ENCODE data around the gene ITSN1. TPM values are rescaled to one million over a fixed set of nuclear protein-coding genes. Genes with fewer than 3 reads are reported as not detected.

The ITSN1 gene
- total RNA-seq, 1 experiment from 2014 or later = 50.3 TPM

- ChIA-PET CTCF (interaction anchor here (1.6 kb wide), 1 partner anchor 249 kb away, joined by 3 read pairs; no protein-coding TSS in a partner anchor), POLR2A (no interaction called here)
- Histone ChIP-seq H3K36me3 (ENCODE audit: control insufficient read depth, insufficient read depth, low read length) (no peaks in the 10 kb centered on the region; the same call in 1 of the 2 replicates), H3K9me3 (ENCODE audit: control insufficient read depth, insufficient read depth, low read depth, low read length) (no peaks in the 10 kb centered on the region), H3K27ac (ENCODE audit: low read length) (no peak overlapping the region; the same call in 1 of the 2 replicates), H3K4me3 (ENCODE audit: low read depth in 2 of 2, low read length in 2 of 2) (no peak overlapping the region), H3K27me3 (ENCODE audit: control insufficient read depth, insufficient read depth, low read length) (no peaks in the 10 kb centered on the region), H3K4me1 (ENCODE audit: control insufficient read depth, insufficient read depth, low read length) (peaks cover 29% of the 10 kb centered on the region)
- intact Hi-C loops (cut with micrococcal nuclease; ENCODE audit: unreplicated experiment) = no loop called here
- TF ChIP-seq SIN3A (IDR thresholded peaks at IDR 0.05; ENCODE audit: borderline replicate concordance, insufficient read depth, low read depth, low read length) (no peak), TCF7L2 (IDR thresholded peaks at IDR 0.05; ENCODE audit: low read depth, low read length) (no peak), POLR2AphosphoS5 (IDR thresholded peaks at IDR 0.05; ENCODE audit: low read depth, low read length) (no peak), CTCF (IDR thresholded peaks at IDR 0.05) (no peak), REST (IDR thresholded peaks at IDR 0.05; ENCODE audit: insufficient read depth in 1 of 2, low read depth in 2 of 2, low read length in 1 of 2) (no peak)
- DNase-seq (ENCODE audit: low read depth, low spot score) (no peak), ATAC-seq (no peak)
- no TSS peak for BruUV-seq (replicated peaks)
- in situ Hi-C loops (cut with HindIII; ENCODE audit: low pct_unique_long_range_greater_than_20kb, low sequenced_read_pairs) = no loop called here
Measured at GRCh38 chr21:33645730-33646129, 3.4 kb downstream of the ITSN1 start.

GRCh38 chr21:33647587-33647986 lies 5.3 kb downstream of the ITSN1 start:
- Histone ChIP-seq H3K27me3 (ENCODE audit: control insufficient read depth, insufficient read depth, low read length) (no peaks in the 10 kb centered on the region), H3K4me3 (ENCODE audit: low read depth in 2 of 2, low read length in 2 of 2) (no peak overlapping the region), H3K27ac (ENCODE audit: low read length) (no peak overlapping the region), H3K36me3 (ENCODE audit: control insufficient read depth, insufficient read depth, low read length) (no peaks in the 10 kb centered on the region; the same call in 1 of the 2 replicates), H3K9me3 (ENCODE audit: control insufficient read depth, insufficient read depth, low read depth, low read length) (no peaks in the 10 kb centered on the region), H3K4me1 (ENCODE audit: control insufficient read depth, insufficient read depth, low read length) (peaks cover 45% of the 10 kb centered on the region)
- DNase-seq (ENCODE audit: low read depth, low spot score) (no peak), ATAC-seq (no peak)
- TF ChIP-seq TCF7L2 (IDR thresholded peaks at IDR 0.05; ENCODE audit: low read depth, low read length) (no peak), SIN3A (IDR thresholded peaks at IDR 0.05; ENCODE audit: borderline replicate concordance, insufficient read depth, low read depth, low read length) (no peak), CTCF (IDR thresholded peaks at IDR 0.05) (no peak), REST (IDR thresholded peaks at IDR 0.05; ENCODE audit: insufficient read depth in 1 of 2, low read depth in 2 of 2, low read length in 1 of 2) (no peak), POLR2AphosphoS5 (IDR thresholded peaks at IDR 0.05; ENCODE audit: low read depth, low read length) (no peak)
- ChIA-PET CTCF (no interaction called here), POLR2A (no interaction called here)
- in situ Hi-C loops (cut with HindIII; ENCODE audit: low pct_unique_long_range_greater_than_20kb, low sequenced_read_pairs) (no loop called here), intact Hi-C loops (cut with micrococcal nuclease; ENCODE audit: unreplicated experiment) (no loop called here)
- no TSS peak for BruUV-seq (replicated peaks)
